ENCODE results near the gene SLC24A3.

Gene SLC24A3

DNA sequence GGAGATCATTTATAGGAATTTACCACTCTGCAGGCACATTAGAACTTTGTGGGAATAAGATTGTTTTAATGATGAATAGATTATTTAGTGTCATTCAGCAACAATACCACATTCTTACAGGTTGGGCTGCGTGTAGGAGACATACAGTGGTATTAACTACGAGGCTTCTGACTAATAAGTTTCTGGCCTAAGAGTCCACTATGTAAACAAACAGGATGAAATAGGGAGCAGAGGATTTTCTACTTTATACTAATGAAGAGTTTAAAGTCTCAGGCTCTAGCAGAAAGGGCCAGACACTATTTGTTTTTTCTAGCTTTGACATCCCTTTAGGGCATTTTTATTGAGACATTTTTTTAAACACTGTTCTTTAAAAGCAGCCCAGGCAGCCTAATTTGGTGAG lies 75.6 kb downstream of the SLC24A3 start:
- H3K36me3 ChIP-seq: no peaks in the 10 kb centered on the region
- no peaks in the 10 kb centered on the region for H3K27me3 ChIP-seq
- H3K27ac ChIP-seq: no peak overlapping the region
- no peak overlapping the region for H3K4me3 ChIP-seq (ENCODE audit: low read depth in 1 of 2, low read length in 1 of 2)
- H3K9me3 ChIP-seq: no peaks in the 10 kb centered on the region
- TF ChIP-seq, protein P1, sequence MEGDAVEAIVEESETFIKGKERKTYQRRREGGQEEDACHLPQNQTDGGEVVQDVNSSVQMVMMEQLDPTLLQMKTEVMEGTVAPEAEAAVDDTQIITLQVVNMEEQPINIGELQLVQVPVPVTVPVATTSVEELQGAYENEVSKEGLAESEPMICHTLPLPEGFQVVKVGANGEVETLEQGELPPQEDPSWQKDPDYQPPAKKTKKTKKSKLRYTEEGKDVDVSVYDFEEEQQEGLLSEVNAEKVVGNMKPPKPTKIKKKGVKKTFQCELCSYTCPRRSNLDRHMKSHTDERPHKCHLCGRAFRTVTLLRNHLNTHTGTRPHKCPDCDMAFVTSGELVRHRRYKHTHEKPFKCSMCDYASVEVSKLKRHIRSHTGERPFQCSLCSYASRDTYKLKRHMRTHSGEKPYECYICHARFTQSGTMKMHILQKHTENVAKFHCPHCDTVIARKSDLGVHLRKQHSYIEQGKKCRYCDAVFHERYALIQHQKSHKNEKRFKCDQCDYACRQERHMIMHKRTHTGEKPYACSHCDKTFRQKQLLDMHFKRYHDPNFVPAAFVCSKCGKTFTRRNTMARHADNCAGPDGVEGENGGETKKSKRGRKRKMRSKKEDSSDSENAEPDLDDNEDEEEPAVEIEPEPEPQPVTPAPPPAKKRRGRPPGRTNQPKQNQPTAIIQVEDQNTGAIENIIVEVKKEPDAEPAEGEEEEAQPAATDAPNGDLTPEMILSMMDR (IDR thresholded peaks at IDR 0.05): no peak
- H3K4me1 ChIP-seq (ENCODE audit: control insufficient read depth in 1 of 2, insufficient read depth in 1 of 2, low read depth in 1 of 2, low read length in 1 of 2): no peaks in the 10 kb centered on the region

DNA sequence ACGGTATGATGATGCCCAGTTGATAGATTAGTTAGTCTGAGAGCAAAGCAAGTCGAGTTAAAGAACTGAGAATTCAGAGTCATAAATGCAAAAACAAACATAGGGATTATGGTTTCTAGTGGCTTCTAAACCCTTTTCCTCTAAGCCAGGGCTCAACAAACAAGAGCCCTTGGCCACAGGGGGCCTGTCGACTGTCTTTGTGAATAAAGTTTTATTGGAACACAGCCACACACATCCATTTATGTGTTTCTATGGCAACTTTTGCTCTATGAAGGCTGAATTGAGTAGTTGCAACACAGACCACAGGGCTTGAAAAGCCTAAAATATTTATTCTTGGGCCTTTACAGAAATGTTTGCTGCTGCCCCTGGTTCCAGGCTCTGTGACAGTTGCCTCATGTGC lies 76.2 kb downstream of the SLC24A3 start:
- TF ChIP-seq, protein P1 (IDR thresholded peaks at IDR 0.05): no peak
- Histone ChIP-seq H3K27ac (no peak overlapping the region), H3K36me3 (no peaks in the 10 kb centered on the region), H3K27me3 (no peaks in the 10 kb centered on the region), H3K4me3 (ENCODE audit: low read depth in 1 of 2, low read length in 1 of 2) (no peak overlapping the region), H3K9me3 (no peaks in the 10 kb centered on the region), H3K4me1 (ENCODE audit: control insufficient read depth in 1 of 2, insufficient read depth in 1 of 2, low read depth in 1 of 2, low read length in 1 of 2) (no peaks in the 10 kb centered on the region)

DNA sequence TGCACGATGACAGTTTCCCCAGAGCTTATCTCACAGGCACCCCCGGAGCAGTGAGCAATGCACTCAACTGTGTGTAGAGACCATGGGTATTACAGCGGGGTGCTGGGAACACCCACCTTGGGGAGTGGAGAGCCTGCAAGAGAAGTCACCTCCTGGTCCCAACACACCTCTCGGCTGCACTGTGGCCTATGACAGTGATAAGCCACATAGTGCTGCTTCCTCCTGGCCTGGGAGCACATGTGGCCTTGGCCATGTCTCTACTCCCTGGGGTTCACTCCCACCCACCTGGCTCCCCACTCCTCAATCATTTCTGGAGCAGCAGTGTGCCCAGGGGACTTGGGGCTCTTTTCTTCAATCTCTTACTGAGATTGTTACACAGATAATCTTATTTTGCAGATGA lies 77.0 kb downstream of the SLC24A3 start:
- H3K27ac ChIP-seq: no peak overlapping the region
- H3K27me3 ChIP-seq: no peaks in the 10 kb centered on the region
- H3K4me1 ChIP-seq (ENCODE audit: control insufficient read depth in 1 of 2, insufficient read depth in 1 of 2, low read depth in 1 of 2, low read length in 1 of 2): no peaks in the 10 kb centered on the region
- H3K36me3 ChIP-seq: no peaks in the 10 kb centered on the region
- no peak overlapping the region for H3K4me3 ChIP-seq (ENCODE audit: low read depth in 1 of 2, low read length in 1 of 2)
- TF ChIP-seq, protein P1 (IDR thresholded peaks at IDR 0.05): no peak
- no peaks in the 10 kb centered on the region for H3K9me3 ChIP-seq

DNA sequence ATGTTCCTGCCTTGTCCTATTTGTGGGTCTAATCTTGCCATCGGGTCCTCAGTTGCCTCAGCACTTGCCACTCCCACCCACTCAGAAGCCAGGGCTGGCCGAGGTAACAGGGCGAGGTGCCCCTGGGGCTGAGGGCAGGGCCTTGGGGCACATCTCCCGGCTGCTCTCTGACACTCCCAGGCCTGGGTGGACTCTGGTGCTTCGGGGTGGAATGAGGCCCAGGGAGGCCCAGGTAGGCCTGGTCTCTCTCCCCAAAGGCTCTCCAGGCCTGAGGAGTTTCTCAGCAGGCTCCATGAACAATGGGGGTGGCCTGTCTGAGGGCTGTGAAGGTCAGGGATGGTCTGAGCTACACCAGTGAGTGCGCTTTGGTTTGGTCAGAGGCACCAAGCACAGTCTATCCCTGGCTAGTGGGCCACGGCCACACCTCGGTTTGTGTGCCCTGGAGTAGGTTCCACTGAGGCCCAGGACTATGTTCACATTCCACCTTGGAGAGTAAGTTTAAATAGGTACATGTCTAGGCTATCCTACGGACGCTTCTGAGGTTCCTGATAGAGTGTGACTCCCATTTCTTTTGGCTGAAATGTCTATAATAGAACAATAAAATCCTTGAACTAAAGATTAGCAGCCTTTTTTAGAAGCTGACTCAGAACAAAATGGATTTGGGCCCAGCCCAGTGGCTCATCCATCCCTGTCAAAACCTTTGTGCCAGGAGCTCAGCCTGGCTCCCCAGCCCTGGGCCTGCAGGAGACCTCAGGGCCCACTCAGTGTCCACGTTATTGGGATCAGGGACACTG lies 78.8 kb downstream of the SLC24A3 start:
- Histone ChIP-seq H3K9me3 (no peaks in the 10 kb centered on the region), H3K27me3 (no peaks in the 10 kb centered on the region), H3K36me3 (no peaks in the 10 kb centered on the region), H3K4me3 (ENCODE audit: low read depth in 1 of 2, low read length in 1 of 2) (no peak overlapping the region), H3K4me1 (ENCODE audit: control insufficient read depth in 1 of 2, insufficient read depth in 1 of 2, low read depth in 1 of 2, low read length in 1 of 2) (no peaks in the 10 kb centered on the region), H3K27ac (no peak overlapping the region)
- TF ChIP-seq, protein P1 (IDR thresholded peaks at IDR 0.05): no peak

DNA sequence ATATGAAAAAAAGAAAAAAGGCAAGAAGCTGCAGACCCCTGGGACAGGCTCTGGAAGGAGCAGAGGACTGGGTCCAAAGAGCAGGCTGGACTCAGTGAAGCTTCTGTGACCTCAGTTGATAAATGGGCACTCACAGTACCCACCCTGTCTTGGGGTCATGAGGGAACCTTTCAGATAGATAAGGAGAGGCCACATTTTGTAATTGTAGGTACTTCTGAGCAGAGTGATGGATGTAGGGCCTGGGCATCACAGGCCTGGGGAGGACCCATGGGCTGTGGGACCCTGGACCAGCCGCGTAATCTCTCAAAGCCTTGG lies 79.3 kb downstream of the SLC24A3 start:
- Histone ChIP-seq H3K27me3 (no peaks in the 10 kb centered on the region), H3K9me3 (no peaks in the 10 kb centered on the region), H3K4me1 (ENCODE audit: control insufficient read depth in 1 of 2, insufficient read depth in 1 of 2, low read depth in 1 of 2, low read length in 1 of 2) (no peaks in the 10 kb centered on the region), H3K4me3 (ENCODE audit: low read depth in 1 of 2, low read length in 1 of 2) (no peak overlapping the region), H3K27ac (no peak overlapping the region), H3K36me3 (no peaks in the 10 kb centered on the region)
- TF ChIP-seq, protein P1 (IDR thresholded peaks at IDR 0.05): no peak
